AML-193 (cell line): ENCODE data around the gene SP1.
A peak's percentile ranks its signal among the peaks of the same experiment; 100 is the strongest.
"Not testable (repeated sequence)": the region's sequence is repeated elsewhere in the genome, so short reads cannot be mapped to it uniquely, and the experiment has no call there.

Experiments used
- DNase-seq, 2 experiments: peaks; one replicate each; lab custom pipeline; 2025; lab: John Stamatoyannopoulos, UW

SP1 gene

GRCh38 chr12:53358836-53359419 lies 21.0 kb upstream of the SP1 start:
- DNase-seq: no peak

- DNase-seq: not testable (repeated sequence)
Measured at GRCh38 chr12:53361638-53362037, 18.3 kb upstream of the SP1 start.

DNA sequence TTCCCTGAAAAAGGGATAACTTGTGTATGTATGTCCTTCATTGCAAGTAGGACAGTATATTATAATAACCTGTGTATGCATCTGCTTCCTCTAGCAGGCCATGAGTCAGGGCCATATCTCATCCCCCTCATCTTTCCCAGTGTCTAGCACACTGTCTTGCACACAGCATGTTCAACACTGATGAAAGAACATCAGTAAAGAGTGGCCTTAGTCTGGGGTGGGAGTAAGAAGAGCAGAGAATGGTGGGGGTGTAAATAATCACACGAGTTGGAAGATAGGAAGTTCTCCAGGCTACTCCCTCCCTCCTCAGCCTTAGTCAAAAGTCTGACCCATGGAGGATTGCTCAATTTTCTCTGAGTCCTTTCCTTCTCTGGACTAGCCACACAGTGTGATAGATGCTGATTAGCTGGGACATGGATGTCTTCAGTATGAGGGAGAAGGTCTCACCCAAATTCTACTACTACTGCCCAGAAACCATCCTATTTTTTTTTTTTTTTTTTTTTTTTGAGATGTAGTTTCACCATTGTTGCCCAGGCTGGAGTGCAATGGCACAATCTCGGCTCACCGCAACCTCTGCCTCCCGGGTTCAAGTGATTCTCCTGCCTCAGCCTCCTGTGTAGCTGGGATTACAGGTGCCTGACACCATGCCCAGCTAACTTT lies 14.6 kb upstream of the SP1 start:
- DNase-seq: peak; percentile 46 to 53

- not testable (repeated sequence) for DNase-seq
Measured at GRCh38 chr12:53373554-53374133, 6.3 kb upstream of the SP1 start.

- DNase-seq: not testable (repeated sequence)
Measured at GRCh38 chr12:53374277-53374676, 5.7 kb upstream of the SP1 start.

GRCh38 chr12:53376747-53377146 lies 3.2 kb upstream of the SP1 start:
- DNase-seq: no peak

GRCh38 chr12:53378222-53378621 lies 1.8 kb upstream of the SP1 start:
- DNase-seq: no peak

DNA sequence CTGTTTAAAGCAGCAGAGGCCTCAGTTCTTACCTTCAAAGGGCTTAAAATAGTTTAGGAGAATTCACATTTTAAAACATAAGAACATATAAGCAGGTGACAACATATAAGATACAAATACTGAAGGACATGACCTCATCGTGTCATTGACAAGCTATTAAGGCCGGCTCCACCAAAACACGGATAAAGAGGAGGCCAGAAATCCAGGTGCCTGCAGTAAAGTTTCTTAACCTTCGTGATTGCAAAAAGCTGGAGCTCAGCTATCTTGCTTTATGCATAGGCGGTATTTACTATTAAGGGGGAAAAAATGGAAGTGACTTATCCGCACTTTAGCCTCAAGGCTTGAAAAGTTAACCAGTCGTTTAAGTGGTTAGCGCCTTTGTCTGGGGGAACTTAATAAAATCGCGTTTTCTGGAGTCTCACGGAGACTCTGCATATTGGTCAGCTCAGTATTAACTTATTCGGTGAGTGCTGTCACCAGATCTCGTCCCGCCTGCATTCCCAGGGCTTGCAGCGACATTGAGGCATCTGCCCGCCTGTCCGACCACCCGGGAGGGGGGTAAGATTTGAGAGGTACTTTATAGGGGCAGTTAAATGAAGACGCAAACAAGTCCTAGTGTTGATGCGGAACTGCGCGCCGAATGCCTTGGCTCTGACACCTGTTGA lies 1.1 kb upstream of the SP1 start:
- peak in 1 of 2 experiments; percentile 20 for DNase-seq

GRCh38 chr12:53379389-53380103 lies 430 bp upstream of the SP1 start:
- peak; percentile 100 for DNase-seq

- DNase-seq: peak; percentile 49 to 55
Measured at GRCh38 chr12:53380794-53381730, 1.1 kb downstream of the SP1 start.

DNA sequence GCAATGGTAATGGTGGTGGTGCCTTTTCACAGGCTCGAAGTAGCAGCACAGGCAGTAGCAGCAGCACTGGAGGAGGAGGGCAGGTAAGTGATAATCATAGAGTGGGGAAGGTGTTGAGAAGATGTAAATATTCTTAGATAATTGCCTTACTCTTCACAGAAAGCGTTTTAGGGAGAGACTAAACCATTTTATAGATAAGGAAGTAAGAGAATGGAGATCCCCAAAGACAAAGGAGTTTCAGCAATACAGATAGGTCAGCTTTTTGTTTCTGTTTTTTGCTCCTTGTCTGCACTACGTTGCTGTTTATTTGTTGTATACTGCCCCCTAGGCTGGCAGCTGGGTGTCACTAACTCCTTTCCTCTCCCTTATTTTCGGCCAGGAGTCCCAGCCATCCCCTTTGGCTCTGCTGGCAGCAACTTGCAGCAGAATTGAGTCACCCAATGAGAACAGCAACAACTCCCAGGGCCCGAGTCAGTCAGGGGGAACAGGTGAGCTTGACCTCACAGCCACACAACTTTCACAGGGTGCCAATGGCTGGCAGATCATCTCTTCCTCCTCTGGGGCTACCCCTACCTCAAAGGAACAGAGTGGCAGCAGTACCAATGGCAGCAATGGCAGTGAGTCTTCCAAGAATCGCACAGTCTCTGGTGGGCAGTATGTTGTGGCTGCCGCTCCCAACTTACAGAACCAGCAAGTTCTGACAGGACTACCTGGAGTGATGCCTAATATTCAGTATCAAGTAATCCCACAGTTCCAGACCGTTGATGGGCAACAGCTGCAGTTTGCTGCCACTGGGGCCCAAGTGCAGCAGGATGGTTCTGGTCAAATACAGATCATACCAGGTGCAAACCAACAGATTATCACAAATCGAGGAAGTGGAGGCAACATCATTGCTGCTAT lies 2.0 kb downstream of the SP1 start:
- DNase-seq: peak; percentile 46 to 47

DNA sequence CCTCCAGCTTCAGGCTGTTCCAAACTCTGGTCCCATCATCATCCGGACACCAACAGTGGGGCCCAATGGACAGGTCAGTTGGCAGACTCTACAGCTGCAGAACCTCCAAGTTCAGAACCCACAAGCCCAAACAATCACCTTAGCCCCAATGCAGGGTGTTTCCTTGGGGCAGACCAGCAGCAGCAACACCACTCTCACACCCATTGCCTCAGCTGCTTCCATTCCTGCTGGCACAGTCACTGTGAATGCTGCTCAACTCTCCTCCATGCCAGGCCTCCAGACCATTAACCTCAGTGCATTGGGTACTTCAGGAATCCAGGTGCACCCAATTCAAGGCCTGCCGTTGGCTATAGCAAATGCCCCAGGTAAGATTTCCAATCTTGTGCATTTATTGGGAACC lies 3.3 kb downstream of the SP1 start:
- no peak for DNase-seq

DNA sequence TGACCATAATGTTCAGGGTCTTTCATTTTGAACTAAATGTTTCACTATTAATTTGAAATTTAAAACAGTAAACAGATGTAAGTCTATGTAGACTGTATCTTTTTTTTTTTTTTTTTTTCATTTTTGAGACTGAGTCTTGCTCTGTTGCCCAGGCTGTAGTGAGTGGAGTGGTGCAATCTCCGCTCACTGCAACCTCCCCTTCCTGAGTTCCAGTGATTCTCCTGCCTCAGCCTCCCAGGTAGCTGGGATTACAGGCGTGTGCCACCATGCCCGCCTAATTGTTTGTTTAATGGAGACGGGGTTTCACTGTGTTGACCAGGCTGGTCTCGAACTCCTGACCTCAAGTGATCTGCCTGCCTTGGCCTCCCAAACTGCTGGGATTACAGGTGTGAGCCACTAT lies 6.4 kb downstream of the SP1 start:
- not testable (repeated sequence) for DNase-seq

DNA sequence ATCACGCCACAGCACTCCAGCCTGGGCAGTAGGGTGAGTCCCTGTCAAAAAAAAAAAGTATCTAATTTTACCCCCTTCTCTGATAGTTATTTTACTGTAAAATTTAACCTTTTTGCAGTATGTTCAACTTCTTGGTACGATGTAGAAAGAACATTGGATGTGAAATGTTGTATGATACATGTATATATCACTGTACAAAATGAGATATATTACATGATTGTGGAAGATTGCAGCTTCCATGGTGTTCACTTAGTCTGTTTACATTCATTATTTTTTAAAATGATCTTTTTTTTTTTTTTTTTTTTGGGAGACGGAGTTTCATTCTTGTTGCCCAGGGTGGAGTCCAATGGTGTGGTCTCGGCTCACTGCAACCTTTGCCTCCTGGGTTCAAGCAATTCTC lies 9.0 kb downstream of the SP1 start:
- no peak for DNase-seq

DNA sequence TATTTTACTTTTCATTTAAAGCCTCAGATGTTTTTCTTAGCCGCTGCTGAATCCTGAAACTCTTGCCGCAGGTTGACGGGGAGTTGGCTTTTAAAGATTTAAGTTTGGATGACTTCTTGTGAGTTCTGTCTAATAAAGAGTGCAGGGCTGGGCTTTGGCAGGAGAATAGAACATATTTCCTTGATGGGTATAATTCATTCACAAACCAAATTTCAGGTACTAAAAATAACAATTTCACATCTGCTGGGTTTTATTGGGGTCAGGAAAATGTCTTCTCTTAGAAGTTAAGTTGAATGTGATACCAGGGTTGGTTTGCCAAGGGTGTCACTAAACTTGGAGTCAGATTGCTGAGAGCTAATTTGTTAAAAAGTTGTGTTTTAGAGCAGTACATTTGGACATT lies 9.7 kb downstream of the SP1 start:
- DNase-seq: no peak

- no peak for DNase-seq
Measured at GRCh38 chr12:53391724-53392123, 11.7 kb downstream of the SP1 start.

GRCh38 chr12:53399896-53400295 lies 19.9 kb downstream of the SP1 start:
- no peak for DNase-seq

GRCh38 chr12:53402351-53402750 lies 22.4 kb downstream of the SP1 start:
- DNase-seq: not testable (repeated sequence)

GRCh38 chr12:53402871-53403270 lies 22.9 kb downstream of the SP1 start:
- no peak for DNase-seq

- no peak for DNase-seq
Measured at GRCh38 chr12:53410951-53411350, 31.0 kb downstream of the SP1 start.
